Heart left ventricle (tissue), 13 donors: ENCODE results near the gene GRIK1.

Experiments used
- POLR2A ChIP-seq, 2 donors: fragments of 450-650 bp; IDR thresholded peaks; one replicate each; pipeline ENCODE4 v1.6.1; 2017; ENCODE audit warnings: antibody characterized with exemption in 2 of 2, mild to moderate bottlenecking in 2 of 2, moderate library complexity in 2 of 2
- TF ChIP-seq, protein P1 (sequence below), 12 donors: fragments of 200-600 bp; sonication (generic) in 4 of 12; IDR thresholded peaks; one replicate each; pipeline versions ENCODE4 v1.5.0 to v1.8.0; 2018 to 2022; ENCODE audit warnings: antibody characterized with exemption in 12 of 12, mild to moderate bottlenecking in 5 of 12
- donor health status: ischemic (EF 13 %, LVEDD 7.1; RV severe dilation, severe dysfunction).
- donor health status: DM: no; HTN: yes; CAD: no.
- donor health status: DM: no; HTN: no; CAD: no.
- donor health status: ischemic (EF 25% LVEDD 6.9; RV normal size, moderate dysfunction).
- donor health status: ischemic (EF 25% LVEDD 5.7; RV mildly dilated, moderate dysfunction).
- donor health status: ischemic (EF 35%, LVEDD 5.7; RV mildly dilated, moderate dysfunction).
- donor health status: nonischemic (EF 11% LVEDD 7.7; RV severe dilation, severe dysfunction).
- donor health status: DM: yes; HTN: yes; CAD: no.
- donor health status: PGD.
- donor health status: ischemic (EF 29% LVEDD 5.4; RV normal size, mild dysfunction).
- donor health status: nonischemic (EF 23%, LVEDD 6.1; RV moderate dilation, normal function).

DNA sequence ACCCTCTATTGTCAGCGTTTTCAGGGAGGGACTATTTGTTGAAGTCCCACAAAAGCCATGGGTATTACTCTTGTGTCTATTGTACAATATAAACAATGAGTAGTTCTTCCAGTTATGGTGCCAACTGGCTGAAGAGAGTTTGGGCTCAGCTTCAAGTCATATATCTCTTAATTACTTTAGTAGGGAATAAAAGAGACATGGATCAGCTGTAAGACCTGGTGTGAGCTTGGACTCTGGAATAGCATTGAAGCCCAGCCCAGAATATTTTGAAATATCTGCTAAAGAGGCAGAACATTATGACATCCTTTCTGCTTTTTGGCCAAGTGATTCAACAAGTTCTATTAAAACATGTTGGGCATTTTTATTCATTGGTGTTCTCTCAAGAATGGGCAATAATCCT is 416.1 kb downstream of the GRIK1 start:
- TF ChIP-seq, protein P1, sequence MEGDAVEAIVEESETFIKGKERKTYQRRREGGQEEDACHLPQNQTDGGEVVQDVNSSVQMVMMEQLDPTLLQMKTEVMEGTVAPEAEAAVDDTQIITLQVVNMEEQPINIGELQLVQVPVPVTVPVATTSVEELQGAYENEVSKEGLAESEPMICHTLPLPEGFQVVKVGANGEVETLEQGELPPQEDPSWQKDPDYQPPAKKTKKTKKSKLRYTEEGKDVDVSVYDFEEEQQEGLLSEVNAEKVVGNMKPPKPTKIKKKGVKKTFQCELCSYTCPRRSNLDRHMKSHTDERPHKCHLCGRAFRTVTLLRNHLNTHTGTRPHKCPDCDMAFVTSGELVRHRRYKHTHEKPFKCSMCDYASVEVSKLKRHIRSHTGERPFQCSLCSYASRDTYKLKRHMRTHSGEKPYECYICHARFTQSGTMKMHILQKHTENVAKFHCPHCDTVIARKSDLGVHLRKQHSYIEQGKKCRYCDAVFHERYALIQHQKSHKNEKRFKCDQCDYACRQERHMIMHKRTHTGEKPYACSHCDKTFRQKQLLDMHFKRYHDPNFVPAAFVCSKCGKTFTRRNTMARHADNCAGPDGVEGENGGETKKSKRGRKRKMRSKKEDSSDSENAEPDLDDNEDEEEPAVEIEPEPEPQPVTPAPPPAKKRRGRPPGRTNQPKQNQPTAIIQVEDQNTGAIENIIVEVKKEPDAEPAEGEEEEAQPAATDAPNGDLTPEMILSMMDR (IDR thresholded peaks at IDR 0.05): no peak
- TF ChIP-seq POLR2A (IDR thresholded peaks at IDR 0.05): no peak
